ENCODE measurements around the gene EFNB1. TPM values are rescaled to one million over a fixed set of nuclear protein-coding genes. Genes with fewer than 3 reads are reported as not detected.

Gene EFNB1
- polyA plus RNA-seq, 1 donor from 2014 or later = 25.5 TPM

DNA sequence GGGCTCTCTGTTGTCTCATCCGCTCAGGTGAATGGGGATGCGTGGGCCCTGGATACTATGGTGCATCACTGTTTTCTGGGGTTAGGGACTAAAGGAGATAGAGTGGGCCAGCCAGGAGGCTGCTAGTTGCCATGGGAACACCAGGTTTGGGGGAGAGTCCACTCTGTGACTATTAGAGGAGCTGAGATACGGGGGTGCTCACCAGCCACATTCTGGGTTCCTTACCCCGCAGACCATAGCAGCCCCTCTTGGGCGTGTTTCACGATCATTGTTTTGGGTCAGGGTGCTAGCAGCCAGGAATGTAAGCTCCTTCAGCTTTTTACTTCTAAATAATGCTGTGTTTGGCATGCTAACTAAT lies 4.6 kb downstream of the EFNB1 start:
- Histone ChIP-seq H3K36me3 (ENCODE audit: insufficient read depth, low read length) (no peaks in the 10 kb centered on the region), H4K20me1 (ENCODE audit: insufficient read depth) (no peaks in the 10 kb centered on the region), H3K27me3 (ENCODE audit: insufficient read depth, low read depth, low read length) (no peaks in the 10 kb centered on the region), H3K4me3 (ENCODE audit: low read length) (peak overlapping the region; percentile 90), H3K27ac (ENCODE audit: low read length) (no peak overlapping the region), H3K9me2 (ENCODE audit: insufficient read depth, low read length) (no peaks in the 10 kb centered on the region), H2AFZ (ENCODE audit: low read depth, low read length) (no peak overlapping the region), H3K9ac (ENCODE audit: low read length) (peak overlapping the region; percentile 83), H3K79me2 (replicated peaks; ENCODE audit: insufficient read depth, low read length) (peaks cover 77% of the 10 kb centered on the region), H3F3A (ENCODE audit: insufficient read depth, low read length, poor library complexity, severe bottlenecking) (no peaks in the 10 kb centered on the region), H3K9me3 (ENCODE audit: low read length) (no peaks in the 10 kb centered on the region), H3K4me2 (ENCODE audit: low read length) (no peak overlapping the region)
- TF ChIP-seq POLR2AphosphoS5 (IDR thresholded peaks at IDR 0.05) = no peak

DNA sequence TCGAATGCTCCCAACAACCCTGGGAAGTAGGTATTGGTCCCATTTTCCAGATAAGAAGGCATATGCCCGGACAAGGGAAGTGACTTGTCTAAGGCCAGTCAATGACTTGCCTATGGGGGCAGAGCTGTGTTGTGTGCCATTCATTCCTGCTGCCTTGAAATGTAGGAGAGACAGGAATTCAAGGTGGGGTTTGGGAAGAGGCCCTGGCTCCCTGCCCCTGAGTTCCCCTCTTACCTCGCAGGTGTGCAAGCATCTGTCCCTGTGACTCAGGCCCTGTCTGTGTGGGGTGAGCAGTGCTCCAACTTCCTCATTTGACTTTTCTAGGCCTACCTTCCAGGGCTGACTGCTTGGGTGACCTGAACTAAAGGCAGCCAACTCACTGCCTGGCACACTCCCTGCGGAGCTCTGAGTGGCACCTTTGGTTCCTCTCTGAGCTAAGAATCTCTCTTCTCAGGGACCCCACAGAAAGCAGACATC lies 5.1 kb downstream of the EFNB1 start:
- Histone ChIP-seq H4K20me1 (ENCODE audit: insufficient read depth) (no peaks in the 10 kb centered on the region), H3K27me3 (ENCODE audit: insufficient read depth, low read depth, low read length) (no peaks in the 10 kb centered on the region), H3K9me2 (ENCODE audit: insufficient read depth, low read length) (no peaks in the 10 kb centered on the region), H3K79me2 (replicated peaks; ENCODE audit: insufficient read depth, low read length) (peaks cover 81% of the 10 kb centered on the region), H3K4me2 (ENCODE audit: low read length) (no peak overlapping the region), H3K4me3 (ENCODE audit: low read length) (no peak overlapping the region), H3K36me3 (ENCODE audit: insufficient read depth, low read length) (no peaks in the 10 kb centered on the region), H2AFZ (ENCODE audit: low read depth, low read length) (no peak overlapping the region), H3K9ac (ENCODE audit: low read length) (no peak overlapping the region), H3K27ac (ENCODE audit: low read length) (no peak overlapping the region), H3F3A (ENCODE audit: insufficient read depth, low read length, poor library complexity, severe bottlenecking) (no peaks in the 10 kb centered on the region), H3K9me3 (ENCODE audit: low read length) (no peaks in the 10 kb centered on the region)
- TF ChIP-seq CTCF (IDR thresholded peaks at IDR 0.05; ENCODE audit: poor library complexity, severe bottlenecking) (no peak), RAD21 (conservative IDR thresholded peaks at IDR 0.05) (no peak), EP300 (conservative IDR thresholded peaks at IDR 0.05; ENCODE audit: poor library complexity, severe bottlenecking) (no peak), MXI1 (conservative IDR thresholded peaks at IDR 0.05; ENCODE audit: poor library complexity, severe bottlenecking) (no peak), POLR2AphosphoS5 (IDR thresholded peaks at IDR 0.05) (no peak), REST (IDR thresholded peaks at IDR 0.05; ENCODE audit: borderline replicate concordance) (no peak), EZH2 (IDR thresholded peaks at IDR 0.05; ENCODE audit: borderline replicate concordance, insufficient read depth, low read length, poor library complexity, severe bottlenecking) (no peak), SMC3 (conservative IDR thresholded peaks at IDR 0.05; ENCODE audit: poor library complexity) (no peak), TAF1 (IDR thresholded peaks at IDR 0.05; ENCODE audit: low read depth) (no peak)

Measured in neural cell (in vitro differentiated cells).